ENCODE measurements around the gene ECT2L.

ECT2L gene

DNA sequence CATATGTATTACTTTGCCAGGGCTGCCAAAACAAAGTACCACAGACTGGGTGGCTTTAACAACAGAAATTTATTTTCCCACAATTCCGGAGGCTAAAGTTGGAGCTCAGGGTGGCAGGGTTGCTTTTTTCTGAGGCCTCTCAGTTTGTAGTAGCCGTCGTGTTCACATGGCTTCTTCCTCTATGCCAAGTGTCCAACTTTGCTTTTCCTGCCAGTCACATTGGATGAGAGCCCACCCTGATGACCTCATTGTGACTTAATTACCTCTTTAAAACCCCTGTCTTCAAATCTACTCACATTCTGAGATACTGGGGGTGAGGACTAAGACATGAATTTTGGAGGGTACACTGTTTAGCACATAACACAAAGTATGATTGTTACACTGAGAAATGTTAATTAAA lies 9.9 kb upstream of the ECT2L start:
- WGBS, 2 donors (ENCODE audit: extremely low coverage in 2 of 2, insufficient read length in 2 of 2, insufficient replicate concordance in 1 of 2), result no CpG with 5 or more reads among the region's 3 CpGs
- Histone ChIP-seq H4K91ac (ENCODE audit: low read depth, low read length, poor library complexity) (no peak overlapping the region), H2BK15ac (ENCODE audit: low read length) (no peak overlapping the region), H3K4me1 (ENCODE audit: control insufficient read depth in 2 of 2, insufficient read depth in 1 of 2, low read depth in 1 of 2, low read length in 2 of 2) (peaks cover 0 to 5% of the 10 kb centered on the region in 2 donors), H3K9ac (ENCODE audit: low read depth, low read length, poor library complexity) (no peak overlapping the region), H3K23ac (ENCODE audit: low read depth, low read length, poor library complexity) (no peak overlapping the region), H3K14ac (ENCODE audit: low read length) (no peak overlapping the region), H3K27ac (replicated peaks; ENCODE audit: low read length) (no peak overlapping the region), H2BK12ac (ENCODE audit: low read length) (no peak overlapping the region), H3K79me1 (ENCODE audit: low read depth, low read length) (no peaks in the 10 kb centered on the region), H3K36me3 (replicated peaks in 1 of 2; ENCODE audit: control insufficient read depth in 2 of 2, insufficient read depth in 2 of 2, low read length in 2 of 2) (peaks cover 0 to 34% of the 10 kb centered on the region in 2 donors), H3K4me3 (ENCODE audit: low read length in 2 of 2) (no peak overlapping the region), H3K9me3 (replicated peaks in 1 of 2; ENCODE audit: control insufficient read depth in 2 of 2, insufficient read depth in 1 of 2, low read depth in 1 of 2, low read length in 2 of 2) (no peaks in the 10 kb centered on the region), H3K18ac (ENCODE audit: low read length) (no peak overlapping the region), H3K4me2 (ENCODE audit: insufficient read depth, low read length, poor library complexity, severe bottlenecking) (no peak overlapping the region), H2BK5ac (ENCODE audit: low read length) (no peak overlapping the region), H4K8ac (ENCODE audit: low read depth, low read length) (no peak overlapping the region), H2AFZ (ENCODE audit: low read length) (no peak overlapping the region), H2BK120ac (ENCODE audit: low read depth, low read length) (no peak overlapping the region), H3K27me3 (ENCODE audit: control insufficient read depth in 3 of 3, insufficient read depth in 3 of 3, low read depth in 1 of 3, low read length in 3 of 3) (no peaks in the 10 kb centered on the region), H3K4ac (ENCODE audit: low read length) (no peak overlapping the region), H2AK5ac (ENCODE audit: low read depth, low read length) (no peak overlapping the region)
- DNase-seq (ENCODE audit: low spot score), result no peak

DNA sequence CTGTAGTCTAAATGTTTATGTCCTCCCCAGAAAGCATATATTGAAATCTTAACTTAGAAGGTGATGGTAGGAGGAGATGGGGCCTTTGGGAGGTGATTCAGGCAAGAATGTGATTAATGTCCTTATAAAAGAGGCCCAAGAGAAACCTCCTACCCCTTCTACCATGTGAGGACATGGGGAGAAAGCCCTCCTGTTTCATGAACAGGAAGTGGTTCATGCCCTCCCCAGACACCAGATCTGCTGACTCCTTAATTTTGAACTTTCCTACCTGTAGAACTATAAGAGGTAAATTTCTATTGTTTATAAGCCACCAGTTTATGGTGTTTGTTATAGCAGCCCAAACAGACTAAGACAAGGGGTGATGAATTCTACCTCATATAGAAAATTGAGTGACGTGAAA lies 8.7 kb upstream of the ECT2L start:
- H3K9me3 ChIP-seq (replicated peaks in 1 of 2; ENCODE audit: control insufficient read depth in 2 of 2, insufficient read depth in 1 of 2, low read depth in 1 of 2, low read length in 2 of 2), result no peaks in the 10 kb centered on the region
- no peak overlapping the region for H3K9ac ChIP-seq (ENCODE audit: low read depth, low read length, poor library complexity)
- H3K14ac ChIP-seq (ENCODE audit: low read length), result no peak overlapping the region
- no peak overlapping the region for H3K18ac ChIP-seq (ENCODE audit: low read length)
- no peak overlapping the region for H2AFZ ChIP-seq (ENCODE audit: low read length)
- H3K4me1 ChIP-seq (ENCODE audit: control insufficient read depth in 2 of 2, insufficient read depth in 1 of 2, low read depth in 1 of 2, low read length in 2 of 2), result peaks cover 0 to 5% of the 10 kb centered on the region in 2 donors
- no peaks in the 10 kb centered on the region for H3K27me3 ChIP-seq (ENCODE audit: control insufficient read depth in 3 of 3, insufficient read depth in 3 of 3, low read depth in 1 of 3, low read length in 3 of 3)
- H2BK15ac ChIP-seq (ENCODE audit: low read length), result no peak overlapping the region
- no peak overlapping the region for H3K23ac ChIP-seq (ENCODE audit: low read depth, low read length, poor library complexity)
- no peak overlapping the region for H3K4me3 ChIP-seq (ENCODE audit: low read length in 2 of 2)
- no peak overlapping the region for H4K91ac ChIP-seq (ENCODE audit: low read depth, low read length, poor library complexity)
- no peak for DNase-seq (ENCODE audit: low spot score)
- no peak overlapping the region for H3K27ac ChIP-seq (replicated peaks; ENCODE audit: low read length)
- no peak overlapping the region for H2BK12ac ChIP-seq (ENCODE audit: low read length)
- H4K8ac ChIP-seq (ENCODE audit: low read depth, low read length), result no peak overlapping the region
- peaks cover 0 to 31% of the 10 kb centered on the region in 2 donors for H3K36me3 ChIP-seq (replicated peaks in 1 of 2; ENCODE audit: control insufficient read depth in 2 of 2, insufficient read depth in 2 of 2, low read length in 2 of 2)
- H2BK120ac ChIP-seq (ENCODE audit: low read depth, low read length), result no peak overlapping the region
- H2BK5ac ChIP-seq (ENCODE audit: low read length), result no peak overlapping the region
- no CpG with 5 or more reads among the region's 1 CpG for WGBS, 2 donors (ENCODE audit: extremely low coverage in 2 of 2, insufficient read length in 2 of 2, insufficient replicate concordance in 1 of 2)
- H3K79me1 ChIP-seq (ENCODE audit: low read depth, low read length), result no peaks in the 10 kb centered on the region
- no peak overlapping the region for H3K4ac ChIP-seq (ENCODE audit: low read length)
- no peak overlapping the region for H2AK5ac ChIP-seq (ENCODE audit: low read depth, low read length)
- H3K4me2 ChIP-seq (ENCODE audit: insufficient read depth, low read length, poor library complexity, severe bottlenecking), result no peak overlapping the region

DNA sequence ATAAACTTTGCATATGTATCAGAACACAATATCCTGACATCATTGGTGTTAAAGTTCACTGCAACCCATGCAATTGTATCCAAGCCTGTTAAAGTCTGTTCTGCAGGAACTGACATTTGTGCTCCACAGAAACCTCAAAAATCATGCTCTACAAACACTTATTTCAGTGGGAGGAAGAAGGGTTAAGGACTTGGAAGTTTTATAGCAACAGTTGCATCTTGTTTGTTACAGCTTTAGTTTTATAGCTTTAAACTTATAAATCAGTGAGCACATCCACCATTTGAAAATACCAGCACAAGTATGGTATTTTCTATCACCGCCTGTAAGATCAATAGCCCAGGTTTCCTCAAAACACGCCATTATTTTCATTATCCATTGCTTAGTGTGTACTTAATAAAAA lies 884 bp downstream of the ECT2L start:
- Histone ChIP-seq H3K36me3 (replicated peaks in 1 of 2; ENCODE audit: control insufficient read depth in 2 of 2, insufficient read depth in 2 of 2, low read length in 2 of 2) (no peaks in the 10 kb centered on the region), H3K27ac (replicated peaks; ENCODE audit: low read length) (no peak overlapping the region), H3K4me2 (ENCODE audit: insufficient read depth, low read length, poor library complexity, severe bottlenecking) (no peak overlapping the region), H3K9me3 (replicated peaks in 1 of 2; ENCODE audit: control insufficient read depth in 2 of 2, insufficient read depth in 1 of 2, low read depth in 1 of 2, low read length in 2 of 2) (peaks cover 0 to 3% of the 10 kb centered on the region in 2 donors), H2BK5ac (ENCODE audit: low read length) (no peak overlapping the region), H3K4me1 (ENCODE audit: control insufficient read depth in 2 of 2, insufficient read depth in 1 of 2, low read depth in 1 of 2, low read length in 2 of 2) (peaks cover 3 to 10% of the 10 kb centered on the region in 2 donors), H3K79me1 (ENCODE audit: low read depth, low read length) (no peaks in the 10 kb centered on the region), H3K4ac (ENCODE audit: low read length) (no peak overlapping the region), H2BK120ac (ENCODE audit: low read depth, low read length) (no peak overlapping the region), H3K18ac (ENCODE audit: low read length) (no peak overlapping the region), H2BK12ac (ENCODE audit: low read length) (no peak overlapping the region), H3K27me3 (ENCODE audit: control insufficient read depth in 3 of 3, insufficient read depth in 3 of 3, low read depth in 1 of 3, low read length in 3 of 3) (peaks cover 0 to 1% (median 0%) of the 10 kb centered on the region in 3 experiments), H2BK15ac (ENCODE audit: low read length) (no peak overlapping the region), H4K8ac (ENCODE audit: low read depth, low read length) (no peak overlapping the region), H2AK5ac (ENCODE audit: low read depth, low read length) (no peak overlapping the region), H3K9ac (ENCODE audit: low read depth, low read length, poor library complexity) (no peak overlapping the region), H2AFZ (ENCODE audit: low read length) (no peak overlapping the region), H4K91ac (ENCODE audit: low read depth, low read length, poor library complexity) (no peak overlapping the region), H3K4me3 (ENCODE audit: low read length in 2 of 2) (no peak overlapping the region), H3K23ac (ENCODE audit: low read depth, low read length, poor library complexity) (no peak overlapping the region), H3K14ac (ENCODE audit: low read length) (no peak overlapping the region)
- no CpG with 5 or more reads among the region's 2 CpGs for WGBS, 2 donors (ENCODE audit: extremely low coverage in 2 of 2, insufficient read length in 2 of 2, insufficient replicate concordance in 1 of 2)
- DNase-seq (ENCODE audit: low spot score), result no peak

DNA sequence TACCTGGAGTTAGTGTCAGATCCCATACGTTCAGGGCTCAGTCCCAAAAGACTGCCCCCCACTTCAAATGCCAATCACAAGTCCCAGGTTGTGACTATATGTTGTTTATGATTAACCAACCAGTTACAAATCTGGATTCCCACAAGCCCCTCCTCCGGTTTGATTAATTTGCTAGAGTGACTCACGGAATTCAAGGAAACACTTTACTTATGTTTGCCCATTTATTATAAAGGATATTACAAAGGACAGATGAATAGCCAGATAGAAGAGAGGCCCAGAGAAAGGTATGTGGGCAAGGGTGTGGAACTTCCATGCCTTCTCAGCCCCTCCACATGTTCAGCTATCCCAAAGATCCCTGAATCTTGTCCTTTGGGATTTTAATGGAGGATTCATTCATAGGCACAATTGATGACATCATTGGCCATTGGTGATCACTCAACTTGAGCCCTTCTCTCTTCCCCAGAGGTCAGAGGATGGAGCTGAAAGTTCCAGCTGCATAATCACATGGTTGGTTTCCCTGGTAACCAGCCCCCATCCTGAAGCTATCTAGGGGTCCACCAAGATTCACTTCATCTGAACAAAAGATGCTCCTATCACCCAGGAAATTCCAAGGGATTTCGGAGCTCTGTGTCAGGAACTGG lies 2.0 kb downstream of the ECT2L start:
- peak overlapping the region; percentile 39 for H2AFZ ChIP-seq (ENCODE audit: low read length)
- no peaks in the 10 kb centered on the region for H3K36me3 ChIP-seq (replicated peaks in 1 of 2; ENCODE audit: control insufficient read depth in 2 of 2, insufficient read depth in 2 of 2, low read length in 2 of 2)
- H3K4me3 ChIP-seq (ENCODE audit: low read length in 2 of 2), result no peak overlapping the region
- no peak overlapping the region for H2BK120ac ChIP-seq (ENCODE audit: low read depth, low read length)
- H3K14ac ChIP-seq (ENCODE audit: low read length), result no peak overlapping the region
- H3K9me3 ChIP-seq (replicated peaks in 1 of 2; ENCODE audit: control insufficient read depth in 2 of 2, insufficient read depth in 1 of 2, low read depth in 1 of 2, low read length in 2 of 2), result peaks cover 0 to 3% of the 10 kb centered on the region in 2 donors
- H3K4me2 ChIP-seq (ENCODE audit: insufficient read depth, low read length, poor library complexity, severe bottlenecking), result peak overlapping the region; percentile 12
- no peak overlapping the region for H2AK5ac ChIP-seq (ENCODE audit: low read depth, low read length)
- H2BK5ac ChIP-seq (ENCODE audit: low read length), result no peak overlapping the region
- H4K91ac ChIP-seq (ENCODE audit: low read depth, low read length, poor library complexity), result no peak overlapping the region
- H3K27me3 ChIP-seq (ENCODE audit: control insufficient read depth in 3 of 3, insufficient read depth in 3 of 3, low read depth in 1 of 3, low read length in 3 of 3), result peaks cover 0 to 1% (median 0%) of the 10 kb centered on the region in 3 experiments
- no peak overlapping the region for H2BK12ac ChIP-seq (ENCODE audit: low read length)
- H3K79me1 ChIP-seq (ENCODE audit: low read depth, low read length), result no peaks in the 10 kb centered on the region
- H3K23ac ChIP-seq (ENCODE audit: low read depth, low read length, poor library complexity), result no peak overlapping the region
- H3K18ac ChIP-seq (ENCODE audit: low read length), result no peak overlapping the region
- H3K4me1 ChIP-seq (ENCODE audit: control insufficient read depth in 2 of 2, insufficient read depth in 1 of 2, low read depth in 1 of 2, low read length in 2 of 2), result peaks cover 3 to 10% of the 10 kb centered on the region in 2 donors
- no peak overlapping the region for H3K4ac ChIP-seq (ENCODE audit: low read length)
- H4K8ac ChIP-seq (ENCODE audit: low read depth, low read length), result no peak overlapping the region
- no peak overlapping the region for H3K27ac ChIP-seq (replicated peaks; ENCODE audit: low read length)
- H3K9ac ChIP-seq (ENCODE audit: low read depth, low read length, poor library complexity), result no peak overlapping the region
- no peak overlapping the region for H2BK15ac ChIP-seq (ENCODE audit: low read length)
- WGBS, 2 donors (ENCODE audit: extremely low coverage in 2 of 2, insufficient read length in 2 of 2, insufficient replicate concordance in 1 of 2), result no CpG with 5 or more reads among the region's 4 CpGs
- no peak for DNase-seq (ENCODE audit: low spot score)

Data from neuronal stem cell (in vitro differentiated cells).